ENCODE data around the gene TMEM174.
A peak's percentile ranks its signal among the peaks of the same experiment; 100 is the strongest.

TMEM174 gene

GRCh38 chr5:73157414-73158303 lies 15.3 kb upstream of the TMEM174 start:
- in situ Hi-C loops (cut with HindIII; ENCODE audit: low sequenced_read_pairs), result no loop called here
- TF ChIP-seq CTCF (IDR thresholded peaks at IDR 0.05; ENCODE audit: low read depth, low read length, missing control alignments), result no peak
- H3K4me3 ChIP-seq (ENCODE audit: low read depth, low read length), result no peak overlapping the region
- no peak for DNase-seq (ENCODE audit: low read depth)

- no peak overlapping the region for H3K4me3 ChIP-seq (ENCODE audit: low read depth, low read length)
- TF ChIP-seq CTCF (IDR thresholded peaks at IDR 0.05; ENCODE audit: low read depth, low read length, missing control alignments), result no peak
- in situ Hi-C loops (cut with HindIII; ENCODE audit: low sequenced_read_pairs), result no loop called here
- DNase-seq (ENCODE audit: low read depth), result no peak
Observed at GRCh38 chr5:73158313-73158712, 14.7 kb upstream of the TMEM174 start.

DNA sequence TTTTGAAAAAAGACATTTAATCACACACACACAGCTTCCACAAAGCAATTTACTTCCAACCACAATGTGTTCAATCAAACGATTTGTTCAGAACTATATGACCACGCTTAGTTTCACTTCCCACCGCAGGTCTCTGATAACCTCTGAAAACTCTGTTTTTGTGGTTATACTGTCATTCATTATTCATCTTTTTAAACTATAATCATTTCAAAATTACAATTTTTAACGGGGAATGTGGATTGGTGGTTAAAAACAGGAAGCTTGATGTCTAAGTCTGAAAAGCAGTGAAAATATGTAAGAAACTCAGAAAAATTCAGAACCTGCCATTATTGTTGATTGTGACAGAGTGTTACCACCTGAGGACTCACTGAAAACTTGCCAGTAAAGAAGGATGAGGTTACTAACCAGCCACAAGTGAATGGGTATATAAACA lies 12.7 kb upstream of the TMEM174 start:
- H3K4me3 ChIP-seq (ENCODE audit: low read depth, low read length), result no peak overlapping the region
- in situ Hi-C loops (cut with HindIII; ENCODE audit: low sequenced_read_pairs), result no loop called here
- DNase-seq (ENCODE audit: low read depth), result peak; percentile 18
- TF ChIP-seq CTCF (IDR thresholded peaks at IDR 0.05; ENCODE audit: low read depth, low read length, missing control alignments), result no peak

DNA sequence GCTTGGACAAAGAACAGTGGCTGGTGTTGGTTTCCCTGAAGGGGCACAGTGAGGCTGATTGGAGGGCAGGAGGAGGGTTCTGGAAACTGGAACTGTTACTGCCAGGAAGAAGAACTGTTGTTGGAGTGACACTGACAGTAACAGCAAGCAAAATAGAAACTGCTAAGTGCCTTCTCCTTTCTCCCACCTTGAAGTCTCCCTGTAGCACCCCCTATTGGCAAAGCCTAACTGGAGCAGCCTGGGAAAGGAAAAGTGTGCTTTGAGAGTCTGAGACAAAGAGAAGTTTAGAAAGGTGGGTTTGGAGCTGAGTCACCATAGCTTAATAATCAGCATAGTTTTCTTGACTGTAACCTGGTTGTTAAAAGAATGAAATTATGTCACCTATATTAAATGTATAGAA lies 2.5 kb upstream of the TMEM174 start:
- no peak for DNase-seq (ENCODE audit: low read depth)
- in situ Hi-C loops (cut with HindIII; ENCODE audit: low sequenced_read_pairs), result no loop called here
- peak; percentile 43 for TF ChIP-seq CTCF (IDR thresholded peaks at IDR 0.05; ENCODE audit: low read depth, low read length, missing control alignments)
- no peak overlapping the region for H3K4me3 ChIP-seq (ENCODE audit: low read depth, low read length)

- in situ Hi-C loops (cut with HindIII; ENCODE audit: low sequenced_read_pairs), result no loop called here
- no peak for TF ChIP-seq CTCF (IDR thresholded peaks at IDR 0.05; ENCODE audit: low read depth, low read length, missing control alignments)
- H3K4me3 ChIP-seq (ENCODE audit: low read depth, low read length), result no peak overlapping the region
- DNase-seq (ENCODE audit: low read depth), result no peak
Observed at GRCh38 chr5:73171495-73171894, 1.5 kb upstream of the TMEM174 start.

DNA sequence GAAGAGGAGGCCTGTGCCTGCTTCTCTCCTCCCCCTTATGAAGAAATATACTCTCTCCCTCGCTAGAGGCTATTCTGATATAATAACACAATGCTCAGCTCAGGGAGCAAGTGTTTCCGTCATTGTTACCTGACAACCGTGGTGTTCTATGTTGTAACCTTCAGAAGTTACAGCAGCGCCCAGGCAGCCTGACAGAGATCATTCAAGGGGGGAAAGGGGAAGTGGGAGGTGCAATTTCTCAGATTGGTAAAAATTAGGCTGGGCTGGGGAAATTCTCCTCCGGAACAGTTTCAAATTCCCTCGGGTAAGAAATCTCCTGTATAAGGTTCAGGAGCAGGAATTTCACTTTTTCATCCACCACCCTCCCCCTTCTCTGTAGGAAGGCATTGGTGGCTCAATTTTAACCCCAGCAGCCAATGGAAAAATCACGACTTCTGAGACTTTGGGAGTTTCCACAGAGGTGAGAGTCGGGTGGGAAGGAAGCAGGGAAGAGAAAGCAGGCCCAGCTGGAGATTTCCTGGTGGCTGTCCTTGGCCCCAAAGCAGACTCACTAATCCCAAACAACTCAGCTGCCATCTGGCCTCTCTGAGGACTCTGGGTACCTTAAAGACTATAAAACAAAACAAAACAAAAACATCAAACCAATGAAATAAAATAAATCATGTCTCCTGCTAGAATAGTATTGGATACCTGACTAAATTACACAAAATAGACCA lies 1.3 kb downstream of the TMEM174 start:
- H3K4me3 ChIP-seq (ENCODE audit: low read depth, low read length), result no peak overlapping the region
- DNase-seq (ENCODE audit: low read depth), result no peak
- in situ Hi-C loops (cut with HindIII; ENCODE audit: low sequenced_read_pairs), result no loop called here
- TF ChIP-seq CTCF (IDR thresholded peaks at IDR 0.05; ENCODE audit: low read depth, low read length, missing control alignments), result no peak

Data from astrocyte of the cerebellum (primary cell).